ENCODE results near the gene CDIPT. TPM values are rescaled to one million over a fixed set of nuclear protein-coding genes. Genes with fewer than 3 reads are reported as not detected.
A peak's percentile ranks its signal among the peaks of the same experiment; 100 is the strongest.

Gene CDIPT
- total RNA-seq, 1 donor from 2014 or later, result 85.0 TPM

DNA sequence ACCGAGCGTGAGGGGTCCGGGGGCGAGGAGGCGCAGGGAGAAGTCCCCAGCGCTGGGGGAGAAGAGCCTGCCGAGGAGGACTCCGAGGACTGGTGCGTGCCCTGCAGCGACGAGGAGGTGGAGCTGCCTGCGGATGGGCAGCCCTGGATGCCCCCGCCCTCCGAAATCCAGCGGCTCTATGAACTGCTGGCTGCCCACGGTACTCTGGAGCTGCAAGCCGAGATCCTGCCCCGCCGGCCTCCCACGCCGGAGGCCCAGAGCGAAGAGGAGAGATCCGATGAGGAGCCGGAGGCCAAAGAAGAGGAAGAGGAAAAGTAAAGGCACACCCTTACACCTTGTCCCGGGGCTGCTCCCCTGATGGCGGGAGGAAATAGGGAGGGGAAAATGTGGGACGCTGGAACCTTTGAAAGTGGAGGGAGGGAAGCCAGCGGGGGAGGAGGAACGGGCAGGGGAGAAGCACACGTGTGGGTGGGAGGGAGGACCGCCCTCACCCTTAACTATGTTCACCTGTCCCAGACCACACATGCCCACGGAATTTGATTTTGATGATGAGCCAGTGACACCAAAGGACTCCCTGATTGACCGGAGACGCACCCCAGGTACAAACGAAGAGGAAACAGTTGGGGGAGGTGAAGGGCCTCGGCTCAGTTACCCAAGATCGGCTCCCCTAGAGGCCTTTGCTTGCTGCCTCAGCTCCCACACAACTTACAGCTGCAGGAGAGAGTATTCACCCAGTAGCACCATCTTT is 46.2 kb downstream of the CDIPT start:
- Mint-ChIP-seq H3K4me1 (ENCODE audit: unreplicated experiment) (peaks cover 49% of the 10 kb centered on the region), H3K9me3 (ENCODE audit: unreplicated experiment) (no peaks in the 10 kb centered on the region), H3K27me3 (ENCODE audit: unreplicated experiment) (peaks cover 23% of the 10 kb centered on the region), H3K36me3 (ENCODE audit: low read depth, unreplicated experiment) (peaks cover 20% of the 10 kb centered on the region), H3K4me3 (ENCODE audit: unreplicated experiment) (peak overlapping the region; percentile 92), H3K27ac (ENCODE audit: unreplicated experiment) (no peak overlapping the region)
- TF ChIP-seq, protein P1, sequence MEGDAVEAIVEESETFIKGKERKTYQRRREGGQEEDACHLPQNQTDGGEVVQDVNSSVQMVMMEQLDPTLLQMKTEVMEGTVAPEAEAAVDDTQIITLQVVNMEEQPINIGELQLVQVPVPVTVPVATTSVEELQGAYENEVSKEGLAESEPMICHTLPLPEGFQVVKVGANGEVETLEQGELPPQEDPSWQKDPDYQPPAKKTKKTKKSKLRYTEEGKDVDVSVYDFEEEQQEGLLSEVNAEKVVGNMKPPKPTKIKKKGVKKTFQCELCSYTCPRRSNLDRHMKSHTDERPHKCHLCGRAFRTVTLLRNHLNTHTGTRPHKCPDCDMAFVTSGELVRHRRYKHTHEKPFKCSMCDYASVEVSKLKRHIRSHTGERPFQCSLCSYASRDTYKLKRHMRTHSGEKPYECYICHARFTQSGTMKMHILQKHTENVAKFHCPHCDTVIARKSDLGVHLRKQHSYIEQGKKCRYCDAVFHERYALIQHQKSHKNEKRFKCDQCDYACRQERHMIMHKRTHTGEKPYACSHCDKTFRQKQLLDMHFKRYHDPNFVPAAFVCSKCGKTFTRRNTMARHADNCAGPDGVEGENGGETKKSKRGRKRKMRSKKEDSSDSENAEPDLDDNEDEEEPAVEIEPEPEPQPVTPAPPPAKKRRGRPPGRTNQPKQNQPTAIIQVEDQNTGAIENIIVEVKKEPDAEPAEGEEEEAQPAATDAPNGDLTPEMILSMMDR (IDR thresholded peaks at IDR 0.05; ENCODE audit: unreplicated experiment), result no peak
- peak; percentile 48 for DNase-seq (ENCODE audit: low spot score)

DNA sequence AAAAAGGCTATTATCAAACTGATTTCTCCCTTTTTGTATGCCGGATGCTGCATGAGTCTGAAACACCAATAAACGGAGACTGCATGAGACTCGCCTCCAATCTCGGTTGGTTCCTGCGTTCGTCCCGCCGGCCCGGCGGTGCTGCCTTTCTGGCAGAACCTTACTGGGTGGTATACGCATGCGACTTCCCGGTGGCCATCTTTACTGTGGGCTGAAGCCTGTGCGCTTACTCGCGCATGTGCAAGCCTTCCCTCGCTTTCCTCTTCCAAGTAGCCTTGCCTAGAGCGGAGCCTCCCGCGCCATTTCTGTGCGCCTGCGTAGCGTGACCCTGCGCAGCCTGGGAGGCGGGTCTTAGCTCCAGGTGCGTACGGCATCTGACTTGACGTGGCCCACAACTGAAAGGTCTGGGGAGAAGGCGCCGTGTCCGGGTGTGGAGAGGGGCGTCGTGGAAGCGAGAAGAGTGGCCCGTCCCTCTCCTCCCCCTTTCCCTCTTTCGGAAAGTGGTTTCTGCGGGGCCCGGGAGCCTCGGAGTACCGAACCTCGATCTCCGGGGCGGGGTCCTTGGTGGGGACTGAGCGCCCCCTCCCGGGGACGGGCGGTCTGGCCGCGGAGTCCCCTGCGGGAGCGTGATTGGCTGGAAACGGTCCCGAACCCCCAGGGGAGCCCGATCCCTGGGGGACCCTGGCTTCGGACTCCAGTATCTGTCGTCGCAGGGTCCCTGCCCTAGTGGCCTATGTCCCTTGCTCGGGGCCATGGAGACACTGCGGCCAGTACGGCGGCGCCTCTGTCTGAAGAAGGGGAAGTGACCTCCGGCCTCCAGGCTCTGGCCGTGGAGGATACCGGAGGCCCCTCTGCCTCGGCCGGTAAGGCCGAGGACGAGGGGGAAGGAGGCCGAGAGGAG is 47.0 kb downstream of the CDIPT start, which contains the start of gene PAGR1:
Gene PAGR1 (plus strand): TSS at position 360 of the 901 bp plus-strand sequence. CDS start 374 bp downstream, at position 734.
- H3K4me1 Mint-ChIP-seq (ENCODE audit: unreplicated experiment), result peaks cover 51% of the 10 kb centered on the region
- peaks cover 23% of the 10 kb centered on the region for H3K27me3 Mint-ChIP-seq (ENCODE audit: unreplicated experiment)
- peak within 1 kb of the TSS; percentile 70 for H3K27ac Mint-ChIP-seq (ENCODE audit: unreplicated experiment)
- peak within 1 kb of the TSS; percentile 95 for H3K4me3 Mint-ChIP-seq (ENCODE audit: unreplicated experiment)
- DNase-seq (ENCODE audit: low spot score), result peak; percentile 94
- TF ChIP-seq, protein P1 (IDR thresholded peaks at IDR 0.05; ENCODE audit: unreplicated experiment), result peak; percentile 83
- no peaks in the 10 kb centered on the region for H3K9me3 Mint-ChIP-seq (ENCODE audit: unreplicated experiment)
- H3K36me3 Mint-ChIP-seq (ENCODE audit: low read depth, unreplicated experiment), result peaks cover 20% of the 10 kb centered on the region

- Mint-ChIP-seq H3K27ac (ENCODE audit: unreplicated experiment) (peak overlapping the region; percentile 70), H3K36me3 (ENCODE audit: low read depth, unreplicated experiment) (peaks cover 20% of the 10 kb centered on the region), H3K9me3 (ENCODE audit: unreplicated experiment) (no peaks in the 10 kb centered on the region), H3K4me1 (ENCODE audit: unreplicated experiment) (peaks cover 59% of the 10 kb centered on the region), H3K27me3 (ENCODE audit: unreplicated experiment) (peaks cover 26% of the 10 kb centered on the region), H3K4me3 (ENCODE audit: unreplicated experiment) (peak overlapping the region; percentile 95)
- TF ChIP-seq, protein P1 (IDR thresholded peaks at IDR 0.05; ENCODE audit: unreplicated experiment), result no peak
- peak; percentile 40 for DNase-seq (ENCODE audit: low spot score)
Observed at GRCh38 chr16:29815032-29815721, 47.8 kb downstream of the CDIPT start.

GRCh38 chr16:29814592-29814991 is 48.4 kb downstream of the CDIPT start:
- no peak for DNase-seq (ENCODE audit: low spot score)
- TF ChIP-seq, protein P1 (IDR thresholded peaks at IDR 0.05; ENCODE audit: unreplicated experiment), result no peak
- Mint-ChIP-seq H3K4me3 (ENCODE audit: unreplicated experiment) (peak overlapping the region; percentile 95), H3K4me1 (ENCODE audit: unreplicated experiment) (peaks cover 59% of the 10 kb centered on the region), H3K36me3 (ENCODE audit: low read depth, unreplicated experiment) (peaks cover 15% of the 10 kb centered on the region), H3K9me3 (ENCODE audit: unreplicated experiment) (no peaks in the 10 kb centered on the region), H3K27me3 (ENCODE audit: unreplicated experiment) (peaks cover 29% of the 10 kb centered on the region), H3K27ac (ENCODE audit: unreplicated experiment) (peak overlapping the region; percentile 70)
